ENCODE measurements around the gene TGFB2.
A peak's percentile ranks its signal among the peaks of the same experiment; 100 is the strongest.

TGFB2 gene

DNA sequence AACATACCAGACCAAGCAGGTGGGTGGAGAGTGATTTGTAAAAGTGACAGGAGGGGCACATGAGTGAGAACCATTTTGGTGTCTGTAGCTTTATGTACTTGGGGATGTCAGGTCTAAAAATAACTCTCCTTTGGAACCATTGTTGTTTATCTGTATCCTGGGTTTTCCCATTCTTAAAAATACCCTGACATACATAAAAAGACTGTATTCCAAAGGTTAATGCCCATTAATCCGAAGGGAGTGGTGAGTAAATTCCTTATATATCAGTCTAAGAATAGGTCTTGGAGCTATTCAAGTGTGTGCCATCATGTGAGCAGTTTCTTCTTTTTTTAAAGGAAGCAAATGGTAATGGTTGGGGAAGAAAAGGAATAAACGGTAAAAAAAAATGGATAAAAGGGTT lies 117.5 kb downstream of the TGFB2 start:
- DNase-seq (ENCODE audit: low spot score) = no peak

DNA sequence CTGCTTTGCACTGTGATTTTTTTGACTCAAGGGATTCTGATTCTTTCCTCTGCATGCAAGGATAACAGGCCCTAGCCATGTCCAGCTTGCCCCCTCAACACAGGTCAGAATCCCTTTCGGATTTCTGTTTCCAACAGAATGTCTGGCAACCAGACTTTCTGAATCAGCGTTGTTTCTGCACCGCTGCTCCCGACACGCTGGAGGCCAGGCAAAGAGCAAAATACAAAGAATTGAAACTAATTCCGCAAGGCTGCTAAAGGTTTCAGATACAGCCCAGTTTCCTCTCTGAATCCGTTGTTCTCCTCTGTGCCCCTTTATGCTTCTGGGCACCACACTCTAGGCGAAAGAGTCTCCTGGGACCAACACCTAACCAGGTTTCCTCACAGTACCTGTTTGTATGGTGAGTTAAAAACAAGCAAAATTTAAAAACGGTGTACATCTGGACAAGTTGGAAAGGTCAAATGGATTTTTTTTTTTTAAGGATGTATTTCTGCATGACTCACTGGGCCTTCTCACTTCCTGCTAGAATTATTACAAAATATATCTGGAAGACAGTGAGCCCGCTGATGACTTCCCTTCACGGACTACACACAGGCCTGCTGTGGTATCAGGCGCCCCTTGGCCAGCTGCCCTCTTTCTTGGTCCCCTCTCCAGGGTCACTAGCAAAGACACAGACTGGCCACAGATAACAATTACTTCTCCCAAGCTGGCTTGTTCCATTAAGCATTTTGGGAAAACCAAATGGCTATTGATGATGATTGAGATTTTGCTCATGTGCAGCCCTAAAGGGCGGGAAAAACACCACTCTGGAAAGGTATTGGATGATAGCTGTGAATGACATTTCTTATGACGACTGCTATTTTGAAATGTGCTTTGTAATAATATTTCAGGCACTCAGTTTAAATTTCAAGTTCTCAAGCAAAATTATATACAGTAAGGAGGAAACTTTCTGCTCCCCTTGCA lies 118.3 kb downstream of the TGFB2 start:
- peak; percentile 39 for DNase-seq (ENCODE audit: low spot score)

DNA sequence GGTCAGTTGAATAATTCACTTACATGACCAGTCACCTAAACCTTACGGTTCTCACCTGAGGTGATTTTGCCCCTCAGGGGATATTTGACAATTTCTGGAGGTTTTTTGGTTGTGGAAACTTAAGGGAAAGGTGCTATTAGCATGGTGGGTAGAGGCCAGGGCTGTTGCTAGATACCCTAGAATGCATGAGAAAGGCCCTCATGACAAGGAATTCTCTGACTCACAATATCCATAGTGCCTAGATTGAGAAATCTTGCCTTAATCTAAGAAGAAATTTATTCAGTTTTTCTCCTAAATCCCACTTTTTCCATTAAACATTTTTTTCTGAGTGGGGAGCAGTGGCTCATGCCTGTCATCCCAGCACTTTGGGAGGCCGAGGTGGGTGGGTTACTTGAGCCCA lies 119.7 kb downstream of the TGFB2 start:
- DNase-seq (ENCODE audit: low spot score) = no peak

DNA sequence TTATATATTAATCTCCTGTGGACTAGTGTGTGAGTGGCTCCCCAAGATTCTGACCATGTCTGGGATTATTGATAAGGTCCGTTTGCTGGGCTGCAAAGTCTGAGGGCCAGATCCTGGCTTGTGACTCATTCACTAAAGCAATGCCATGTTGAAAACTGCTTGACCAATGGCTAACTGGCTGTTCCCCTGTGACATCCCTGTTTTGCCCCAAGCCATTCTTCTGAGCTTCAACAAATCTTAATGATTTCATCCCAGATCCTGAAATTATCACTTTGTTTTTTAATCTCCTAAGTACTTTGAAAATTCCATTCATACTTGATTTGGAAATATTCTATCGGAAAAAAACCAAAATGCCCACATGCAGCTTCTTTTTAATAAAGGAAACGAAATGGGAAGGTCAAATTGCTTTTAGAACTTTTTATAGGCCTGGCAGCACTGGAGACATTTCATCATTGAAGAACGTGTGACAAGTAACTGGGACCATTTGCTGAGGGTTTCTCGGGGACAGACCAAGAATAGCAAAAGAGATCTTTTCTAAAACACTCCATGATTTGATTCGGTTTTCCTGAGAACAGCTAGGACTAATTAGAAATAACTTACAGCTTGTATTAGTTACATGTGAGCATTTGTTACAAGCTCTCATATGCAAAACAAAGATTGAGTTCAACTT lies 121.3 kb downstream of the TGFB2 start:
- DNase-seq (ENCODE audit: low spot score) = no peak

DNA sequence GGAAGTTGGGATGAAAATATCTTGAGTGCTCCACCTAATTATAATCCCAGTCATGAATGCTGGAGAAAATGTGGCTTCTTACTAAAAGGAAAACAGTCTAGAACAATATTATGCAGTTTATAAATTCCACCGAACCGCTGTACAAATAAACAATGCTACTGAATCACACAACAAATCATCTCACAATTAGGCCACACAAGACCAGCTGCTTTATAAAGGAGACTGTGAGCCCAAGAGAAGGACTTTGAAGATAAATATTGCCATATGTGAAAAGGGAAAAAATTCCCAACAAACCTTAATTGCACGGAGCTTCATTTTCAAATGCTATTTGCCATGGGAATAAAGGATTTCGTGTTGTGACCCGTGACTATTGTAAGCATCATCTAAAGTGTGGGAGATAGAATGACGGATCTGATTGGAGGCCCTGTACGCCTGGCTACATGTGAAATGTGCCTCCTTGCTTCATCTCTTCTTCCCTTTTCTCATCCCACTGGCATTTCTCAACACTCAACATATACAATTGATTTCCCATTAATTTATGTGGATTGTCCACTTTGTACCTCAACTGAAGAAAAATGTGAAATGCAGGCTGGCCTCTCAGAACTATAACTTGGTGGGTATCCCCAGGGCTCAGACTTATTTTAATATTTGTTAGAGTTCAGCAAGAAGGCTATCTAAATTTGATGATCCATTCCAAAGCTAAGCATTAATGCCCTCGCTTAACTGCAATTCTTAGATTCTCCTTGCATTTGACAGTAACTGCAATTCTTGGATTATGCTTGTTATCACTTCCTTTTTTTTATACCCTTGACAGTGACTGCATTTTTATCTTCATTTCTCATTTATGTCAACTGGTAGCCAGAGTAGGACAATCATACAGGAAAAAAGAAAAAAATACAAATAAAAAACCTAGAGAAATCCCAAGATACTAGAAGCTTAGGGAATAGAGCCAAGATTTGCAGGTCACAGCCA lies 122.3 kb downstream of the TGFB2 start:
- no peak for DNase-seq (ENCODE audit: low spot score)

DNA sequence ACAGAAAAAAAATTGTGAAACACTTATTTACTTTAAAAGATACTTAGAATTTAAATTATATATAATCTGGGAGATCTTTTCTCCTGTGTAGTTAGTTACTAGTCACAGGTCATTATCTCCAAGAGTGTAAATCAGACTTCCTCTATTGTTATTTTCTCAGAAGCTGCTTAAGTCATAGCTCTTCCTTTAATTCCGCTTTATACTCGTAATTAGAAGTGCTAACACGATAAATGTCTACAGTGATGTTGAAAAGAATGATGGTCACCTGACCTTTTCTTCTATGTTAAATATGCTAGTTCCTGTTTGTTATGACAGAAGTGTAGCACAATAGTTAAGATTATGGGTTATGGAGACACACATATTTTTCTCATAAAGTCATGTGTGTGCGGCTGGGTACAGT lies 123.6 kb downstream of the TGFB2 start:
- DNase-seq (ENCODE audit: low spot score) = no peak

DNA sequence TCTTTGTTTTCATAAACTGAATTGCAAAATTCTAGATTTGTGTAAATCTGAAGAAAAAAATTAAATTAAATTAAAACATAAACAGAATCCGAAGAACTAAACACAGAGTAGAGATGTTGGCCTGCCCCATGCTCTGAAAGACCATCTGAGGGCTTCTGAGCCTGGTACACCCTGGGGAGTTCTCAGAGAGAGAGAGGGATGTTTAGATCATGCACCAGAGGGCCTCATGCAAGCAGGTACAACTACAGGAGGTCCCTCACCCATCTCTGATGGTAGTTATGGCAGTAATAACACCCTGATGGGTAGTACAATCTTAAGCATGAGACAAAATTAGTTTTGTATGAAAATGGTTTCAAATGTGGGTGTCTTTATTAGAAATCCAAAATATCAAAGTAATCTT lies 127.7 kb downstream of the TGFB2 start:
- DNase-seq (ENCODE audit: low spot score) = no peak

DNA sequence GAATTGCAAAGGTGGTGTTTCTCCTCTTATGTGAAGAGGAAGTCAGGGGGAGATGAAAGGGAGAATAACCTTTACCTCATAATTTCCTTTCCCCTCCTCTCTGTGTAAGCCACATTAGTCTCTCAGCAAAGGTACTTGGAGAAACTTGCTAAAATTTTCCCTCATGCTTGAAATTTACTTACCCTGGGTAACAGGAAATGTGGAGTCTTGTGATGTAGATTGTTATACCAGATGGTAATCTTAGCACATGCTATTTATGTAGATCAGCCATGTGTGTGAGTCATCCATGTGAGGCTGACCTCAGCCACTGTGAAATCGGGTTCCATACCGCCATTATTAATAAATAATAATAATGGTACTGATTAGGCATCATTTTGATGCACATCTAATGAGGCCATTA lies 128.4 kb downstream of the TGFB2 start:
- no peak for DNase-seq (ENCODE audit: low spot score)

DNA sequence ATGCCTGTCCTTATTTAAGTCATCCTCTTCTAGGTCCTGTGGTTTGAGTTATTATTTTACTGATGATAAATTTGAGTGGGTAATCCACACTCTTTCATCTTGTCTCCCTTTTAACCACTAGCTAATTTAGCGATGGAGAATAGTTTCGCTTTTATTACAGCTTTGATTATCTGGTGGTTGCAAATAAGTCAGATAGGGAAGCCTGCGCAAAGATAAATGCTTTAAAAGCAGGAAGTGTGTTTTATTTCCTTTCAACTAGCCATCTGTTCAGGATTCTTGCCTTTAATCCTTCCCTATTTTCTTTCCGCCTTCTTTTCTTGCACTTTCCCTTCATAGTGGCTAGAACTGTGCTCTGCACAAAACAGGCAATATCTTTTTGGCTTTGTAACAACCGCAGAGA lies 129.0 kb downstream of the TGFB2 start:
- no peak for DNase-seq (ENCODE audit: low spot score)

DNA sequence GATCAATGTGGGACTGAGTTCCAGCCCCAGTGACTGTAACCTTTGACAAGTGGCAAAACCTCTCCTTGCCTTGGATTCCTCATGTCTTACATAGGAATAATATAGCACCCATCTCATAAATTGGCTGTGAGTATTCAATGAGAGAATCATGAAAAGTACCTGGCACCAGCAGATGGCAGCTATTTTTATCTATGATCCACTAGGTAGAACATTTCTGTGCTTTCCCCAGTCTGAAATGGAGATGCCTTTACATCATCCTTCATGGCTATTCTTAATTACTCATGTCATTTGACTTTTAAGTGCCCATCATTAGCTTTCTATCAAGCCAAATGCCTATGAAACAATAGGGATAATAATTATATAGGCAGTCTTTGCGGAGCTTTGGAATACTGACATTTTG lies 130.1 kb downstream of the TGFB2 start:
- no peak for DNase-seq (ENCODE audit: low spot score)

DNA sequence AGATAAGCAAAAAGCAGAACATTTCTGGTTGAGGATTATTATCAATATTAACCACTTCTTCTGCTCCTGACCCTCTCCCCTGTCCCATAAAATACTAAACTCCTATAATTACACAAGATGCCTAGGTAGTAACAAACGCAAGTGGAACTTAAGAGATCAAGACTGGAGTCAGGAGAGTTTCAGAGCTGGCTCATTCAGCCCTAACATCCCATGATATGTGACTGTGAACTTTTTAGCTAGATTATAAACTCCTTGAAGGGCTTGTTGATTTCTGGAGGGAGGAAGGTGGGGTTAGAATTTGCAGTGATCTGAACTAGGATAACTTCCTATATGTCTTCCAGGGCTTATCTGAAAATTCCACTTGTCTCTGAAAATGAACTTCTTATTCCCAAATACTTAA lies 130.6 kb downstream of the TGFB2 start:
- DNase-seq (ENCODE audit: low spot score) = no peak

DNA sequence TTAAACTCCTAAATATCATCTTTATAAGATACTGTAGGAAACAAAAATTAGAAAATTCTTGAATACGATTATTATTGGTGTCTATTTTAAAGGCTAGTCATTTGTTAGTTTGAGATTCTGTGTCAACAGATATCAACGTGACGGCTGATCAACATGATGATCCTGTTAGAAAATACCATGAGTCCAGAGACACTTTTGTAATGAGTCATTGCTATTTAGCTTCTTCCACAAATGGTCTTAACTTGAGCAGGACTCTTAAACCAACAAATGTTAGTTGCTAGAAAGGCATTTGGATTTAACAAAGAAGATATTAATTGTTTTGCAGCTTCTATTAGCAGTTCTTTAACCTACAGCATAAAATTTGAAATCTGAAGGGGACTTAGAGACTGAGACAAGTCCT lies 131.2 kb downstream of the TGFB2 start:
- DNase-seq (ENCODE audit: low spot score) = no peak

DNA sequence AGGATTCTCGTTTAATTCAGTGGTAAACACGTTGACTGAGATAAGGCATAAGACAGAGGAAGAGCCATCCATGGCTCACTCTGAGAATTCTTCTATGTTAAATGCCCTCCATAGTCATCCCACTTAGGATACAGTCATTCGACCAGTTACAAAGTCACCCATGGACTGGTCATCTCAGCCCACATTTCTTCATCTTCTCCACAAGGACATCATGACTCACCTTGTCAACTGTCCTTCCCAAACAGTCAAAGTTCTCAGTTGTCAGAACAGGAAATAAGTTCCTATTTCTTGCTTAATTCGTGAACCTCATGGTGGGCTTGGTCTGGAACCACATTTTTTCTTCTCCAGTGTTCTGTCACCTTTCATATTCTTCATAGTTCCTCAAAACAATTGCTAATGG lies 133.2 kb downstream of the TGFB2 start:
- no peak for DNase-seq (ENCODE audit: low spot score)

DNA sequence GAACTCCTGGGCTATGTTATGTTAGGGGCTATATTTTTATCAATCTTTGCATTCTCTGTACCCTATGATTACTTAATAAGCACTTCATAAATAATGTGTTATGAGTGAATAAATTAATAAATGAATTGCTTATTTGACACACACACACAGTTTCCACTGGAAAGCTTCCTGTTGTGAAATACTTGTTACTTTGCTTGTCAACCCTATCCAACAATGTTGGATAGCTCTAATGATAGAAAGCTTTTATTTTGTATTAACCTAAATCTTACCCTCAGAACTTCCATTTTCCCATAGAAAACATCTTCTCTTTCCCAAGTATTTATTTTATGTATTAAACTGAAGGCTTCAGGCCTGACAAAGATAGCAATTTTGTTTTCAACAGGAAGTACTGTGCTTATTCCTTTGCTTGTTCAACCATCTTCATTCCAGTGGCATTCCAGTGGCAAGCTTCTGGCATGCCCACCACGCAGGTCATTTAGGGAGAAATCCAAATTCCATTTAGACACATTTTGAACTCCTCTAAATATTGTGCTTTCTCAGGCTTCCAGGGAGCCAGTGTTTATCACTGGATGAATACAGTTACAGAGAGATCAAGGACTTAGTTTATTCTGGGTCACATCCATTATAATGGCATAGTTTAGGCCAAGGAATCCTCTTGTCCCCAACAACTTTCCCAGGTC lies 134.4 kb downstream of the TGFB2 start:
- no peak for DNase-seq (ENCODE audit: low spot score)

DNA sequence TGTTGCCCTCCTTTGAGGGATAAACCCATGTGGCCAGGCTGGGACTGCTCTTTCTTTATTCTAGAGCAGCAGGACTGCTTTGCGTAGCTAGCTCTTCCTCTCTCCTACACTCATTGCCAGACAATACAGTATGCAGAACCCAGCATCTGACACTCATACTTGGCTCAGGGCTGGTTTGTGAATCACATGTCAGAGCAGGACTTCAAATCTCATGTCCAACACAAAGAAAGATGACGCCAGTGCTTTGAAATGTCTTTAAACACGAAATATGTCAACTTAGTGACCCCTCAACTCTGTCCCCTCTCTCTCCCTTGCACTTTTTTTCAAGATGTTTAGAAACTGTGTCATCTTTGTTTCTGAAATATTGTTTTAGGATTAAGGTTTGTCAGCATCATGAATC lies 135.0 kb downstream of the TGFB2 start:
- DNase-seq (ENCODE audit: low spot score) = no peak

DNA sequence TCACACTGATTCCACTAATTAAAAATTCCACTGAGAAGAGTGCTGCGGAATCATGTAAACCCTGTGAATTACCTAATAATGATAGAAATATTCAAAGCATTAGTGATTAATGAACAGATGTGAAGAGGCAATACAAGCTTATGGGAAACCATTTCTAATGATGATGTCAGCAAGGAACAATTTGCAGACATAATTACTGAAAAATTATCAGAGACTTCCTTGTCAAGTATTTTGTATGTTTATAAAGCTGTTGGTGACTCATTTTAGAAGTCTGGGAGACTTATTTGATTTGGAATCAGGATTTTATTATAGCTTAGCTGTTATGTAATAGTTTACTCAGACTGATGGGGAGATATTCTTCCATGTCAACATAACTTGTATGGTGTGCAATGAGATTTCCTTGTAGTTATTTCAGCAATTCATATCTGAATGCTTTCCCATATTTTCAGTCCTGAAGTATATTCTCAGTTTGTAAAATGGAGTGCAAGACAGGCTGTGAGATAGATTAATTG lies 135.5 kb downstream of the TGFB2 start:
- no peak for DNase-seq (ENCODE audit: low spot score)

DNA sequence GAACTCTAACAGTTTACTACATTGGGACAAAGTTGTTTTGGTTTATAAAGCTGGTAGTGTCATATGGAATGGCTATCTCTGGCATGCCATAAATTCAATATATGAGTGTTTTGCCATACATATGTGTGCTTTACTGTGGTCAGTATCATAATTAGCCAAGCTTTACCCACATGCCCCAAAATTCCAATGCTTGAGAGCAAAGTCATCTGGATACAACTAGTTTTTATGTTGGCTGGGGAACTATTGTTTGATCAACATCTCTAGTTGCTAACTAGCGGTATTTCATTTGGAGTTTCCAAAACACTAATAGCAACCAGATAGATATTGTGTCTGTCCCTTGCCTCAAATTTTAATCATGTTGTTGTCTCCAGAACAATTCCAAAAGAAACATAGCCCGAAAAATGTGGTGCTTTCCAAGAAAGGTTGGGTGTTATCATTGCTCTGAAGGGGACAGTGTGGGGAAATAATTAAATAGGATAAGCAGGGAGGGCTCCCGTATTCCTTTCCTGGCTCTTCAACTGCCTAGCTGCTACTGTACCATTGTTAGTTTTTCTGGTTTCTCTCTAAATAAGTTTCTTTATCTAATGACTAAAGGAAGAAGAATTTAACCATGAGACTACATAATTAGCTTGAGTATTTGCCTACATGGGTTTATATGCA lies 136.1 kb downstream of the TGFB2 start:
- DNase-seq (ENCODE audit: low spot score) = no peak

DNA sequence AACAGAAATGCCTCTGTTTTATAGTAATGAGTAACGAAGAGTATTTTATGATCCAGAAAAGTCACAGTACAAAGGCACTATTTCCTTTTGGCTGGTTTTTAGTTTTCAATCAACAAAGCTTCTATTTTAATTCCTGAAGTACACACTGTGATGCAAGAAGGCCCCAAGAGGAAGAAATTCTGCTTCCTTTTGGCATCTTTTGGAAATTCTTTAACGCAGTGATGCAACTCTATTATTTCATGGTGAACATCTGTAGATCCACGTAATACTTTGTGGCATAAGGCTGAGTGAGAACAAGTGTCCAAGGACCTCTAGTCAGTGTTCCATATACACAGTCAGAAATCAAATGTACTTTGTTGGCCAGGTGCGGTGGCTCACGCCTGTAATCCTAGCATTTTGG lies 137.5 kb downstream of the TGFB2 start:
- no peak for DNase-seq (ENCODE audit: low spot score)

DNA sequence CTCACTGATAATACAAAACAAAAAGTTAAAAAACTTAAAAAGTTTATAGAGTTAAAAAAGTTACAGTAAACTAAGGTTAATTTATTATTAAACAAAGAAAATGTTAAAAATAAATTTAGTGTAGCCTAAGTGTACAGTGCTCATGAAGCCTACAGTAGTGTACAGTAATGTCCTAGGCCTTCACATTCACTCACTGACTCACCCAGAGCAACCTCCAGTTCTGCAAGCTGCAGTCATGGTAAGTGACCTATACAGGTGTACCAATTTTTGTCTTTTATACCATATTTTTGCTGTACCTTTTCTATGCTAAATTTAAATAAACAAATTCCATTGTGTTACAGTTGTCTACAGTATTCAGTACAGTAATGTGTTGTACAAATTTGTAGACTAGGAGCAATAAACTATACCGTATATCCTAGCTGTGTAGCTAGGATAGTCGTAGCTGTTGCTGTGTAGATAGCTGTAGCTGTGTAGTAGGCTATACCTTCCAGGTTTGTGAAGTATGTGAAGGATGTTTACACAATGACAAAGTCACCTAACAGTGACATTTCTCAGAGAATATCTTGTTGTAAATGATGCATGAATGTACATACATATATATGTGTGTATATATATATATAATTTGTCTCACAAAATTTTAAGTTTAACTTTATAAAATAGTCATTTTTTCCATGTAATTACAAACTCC lies 140.2 kb downstream of the TGFB2 start:
- no peak for DNase-seq (ENCODE audit: low spot score)

DNA sequence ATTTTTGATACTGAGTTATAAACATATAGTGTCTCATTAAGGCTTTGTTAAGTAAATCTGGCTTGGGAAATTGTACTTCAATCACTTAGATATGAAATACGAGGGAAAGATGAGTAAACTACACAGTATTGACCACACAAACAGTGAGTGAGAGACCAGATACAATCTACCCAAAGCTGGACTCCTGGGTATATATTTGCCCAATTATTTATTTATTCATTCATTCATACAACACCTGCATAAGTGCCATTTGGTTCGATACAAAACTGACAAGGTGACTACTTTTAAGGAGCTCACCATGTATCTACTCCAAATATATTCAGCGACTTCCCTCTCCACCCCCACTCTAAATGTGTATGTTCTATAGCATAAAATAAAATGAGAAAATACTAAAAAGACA lies 143.4 kb downstream of the TGFB2 start:
- no peak for DNase-seq (ENCODE audit: low spot score)

All from globus pallidus (tissue), 1 donor.